ENCODE data around the gene BAZ1A. TPM values are rescaled to one million over a fixed set of nuclear protein-coding genes. Genes with fewer than 3 reads are reported as not detected.
"Not testable (repeated sequence)": the region's sequence is repeated elsewhere in the genome, so short reads cannot be mapped to it uniquely, and the experiment has no call there.

Gene BAZ1A
- polyA plus RNA-seq, 1 donor = 18.4 TPM

DNA sequence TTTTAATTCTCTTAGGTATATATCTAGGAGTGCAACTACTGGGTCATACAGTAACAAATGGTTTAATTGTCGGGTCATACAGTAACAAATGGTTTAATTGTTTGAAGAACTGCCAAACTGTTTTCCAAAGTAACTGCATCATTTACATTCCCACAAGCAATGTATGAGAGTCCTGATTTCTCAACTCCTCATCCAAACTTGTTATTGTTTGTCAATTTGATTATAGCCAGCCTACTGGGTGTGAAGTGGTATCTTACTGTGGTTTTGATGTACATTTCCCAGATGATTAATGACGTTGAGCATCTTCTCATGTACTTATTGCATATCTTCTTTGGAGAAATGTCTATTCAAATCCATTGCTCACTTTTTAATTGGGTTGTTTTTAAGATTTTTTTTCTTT lies 93.1 kb downstream of the BAZ1A start:
- DNase-seq (ENCODE audit: low read depth) = no peak

DNA sequence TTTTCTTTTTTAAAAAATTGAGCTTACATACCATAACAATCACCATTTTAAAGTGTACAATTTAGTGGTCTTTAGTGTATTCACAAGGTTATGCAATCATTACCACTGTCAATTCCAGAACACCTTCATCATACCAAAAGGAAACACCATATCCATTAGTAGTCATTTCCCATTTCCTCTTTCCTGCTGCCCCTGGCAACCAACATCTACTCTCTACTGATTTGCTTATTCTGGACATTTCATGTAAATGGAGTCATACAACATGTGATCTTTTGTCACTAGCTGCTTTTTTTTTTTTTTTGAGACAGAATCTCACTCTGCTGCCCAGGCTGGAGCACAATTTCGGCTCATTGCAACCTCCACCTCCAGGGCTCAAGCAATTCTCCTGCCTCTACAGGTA lies 93.9 kb downstream of the BAZ1A start:
- no peak for DNase-seq (ENCODE audit: low read depth)

DNA sequence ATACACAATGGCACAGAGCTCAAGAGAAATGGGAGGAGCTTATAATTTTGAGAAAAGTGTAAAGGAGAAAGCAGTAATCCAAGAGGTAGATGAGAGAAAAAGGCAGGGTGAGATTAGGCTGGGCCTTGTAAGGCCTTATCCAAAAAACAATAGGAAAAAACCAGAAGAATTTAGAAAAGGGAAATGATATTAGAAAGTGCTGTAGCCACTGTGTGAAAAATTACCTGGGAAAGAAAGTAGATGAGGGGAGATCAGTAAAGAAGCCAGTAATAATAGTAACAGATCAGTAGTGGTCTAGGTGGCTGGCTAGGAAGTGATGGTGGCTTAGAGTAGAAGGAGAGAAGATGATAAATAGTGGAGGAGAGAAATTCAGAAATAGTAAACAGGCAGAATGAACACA lies 94.5 kb downstream of the BAZ1A start:
- DNase-seq (ENCODE audit: low read depth) = no peak

- DNase-seq (ENCODE audit: low read depth) = no peak
Measured at GRCh38 chr14:34778744-34779143, 96.4 kb downstream of the BAZ1A start.

GRCh38 chr14:34776611-34777010 lies 98.5 kb downstream of the BAZ1A start:
- no peak for DNase-seq (ENCODE audit: low read depth)

- DNase-seq (ENCODE audit: low read depth) = no peak
Measured at GRCh38 chr14:34775922-34776321, 99.2 kb downstream of the BAZ1A start.

DNA sequence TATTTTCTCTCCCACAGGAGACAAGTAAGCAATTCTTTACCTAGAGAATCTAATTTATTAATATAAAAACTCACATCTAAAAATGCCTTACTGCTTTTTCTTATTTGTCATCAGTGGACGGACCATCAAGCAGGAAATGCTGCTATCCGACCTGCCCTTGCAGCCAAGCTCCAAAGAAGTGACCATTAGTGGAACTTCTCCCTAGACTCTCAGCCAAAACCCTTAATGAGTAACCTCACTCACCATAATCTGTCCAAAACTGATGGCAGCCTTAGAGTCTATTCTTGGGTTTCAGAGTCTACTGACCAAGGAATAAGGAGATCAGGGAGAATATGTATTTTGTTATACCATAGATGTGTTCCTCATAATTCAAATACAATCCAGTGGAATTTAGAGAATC lies 99.8 kb downstream of the BAZ1A start:
- DNase-seq (ENCODE audit: low read depth) = no peak

GRCh38 chr14:34770901-34771300 lies 104.3 kb downstream of the BAZ1A start:
- DNase-seq (ENCODE audit: low read depth) = no peak

- no peak for DNase-seq (ENCODE audit: low read depth)
Measured at GRCh38 chr14:34766606-34767005, 108.6 kb downstream of the BAZ1A start.

- DNase-seq (ENCODE audit: low read depth) = no peak
Measured at GRCh38 chr14:34766060-34766459, 109.1 kb downstream of the BAZ1A start.

- DNase-seq (ENCODE audit: low read depth) = no peak
Measured at GRCh38 chr14:34755215-34755614, 119.9 kb downstream of the BAZ1A start.

- DNase-seq (ENCODE audit: low read depth) = no peak
Measured at GRCh38 chr14:34754687-34755086, 120.5 kb downstream of the BAZ1A start.

DNA sequence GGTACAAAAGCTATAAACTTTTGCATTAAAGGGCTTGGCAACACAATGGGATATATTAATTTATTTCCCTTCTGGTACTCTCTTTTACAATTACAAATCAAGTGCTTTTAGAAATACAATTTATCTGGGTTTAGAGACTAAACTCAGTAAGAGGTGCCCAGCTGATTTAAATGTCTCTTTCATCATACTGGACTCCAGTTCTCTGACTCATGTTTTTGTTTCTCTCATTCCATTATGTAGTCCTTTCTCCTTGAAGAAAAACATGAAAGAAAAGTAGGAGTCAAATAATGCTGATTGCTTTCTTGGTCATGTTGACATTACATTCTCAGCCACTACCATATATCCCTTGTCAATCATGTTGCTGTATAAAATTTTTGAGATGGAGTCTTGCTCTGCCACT lies 124.5 kb downstream of the BAZ1A start:
- no peak for DNase-seq (ENCODE audit: low read depth)

DNA sequence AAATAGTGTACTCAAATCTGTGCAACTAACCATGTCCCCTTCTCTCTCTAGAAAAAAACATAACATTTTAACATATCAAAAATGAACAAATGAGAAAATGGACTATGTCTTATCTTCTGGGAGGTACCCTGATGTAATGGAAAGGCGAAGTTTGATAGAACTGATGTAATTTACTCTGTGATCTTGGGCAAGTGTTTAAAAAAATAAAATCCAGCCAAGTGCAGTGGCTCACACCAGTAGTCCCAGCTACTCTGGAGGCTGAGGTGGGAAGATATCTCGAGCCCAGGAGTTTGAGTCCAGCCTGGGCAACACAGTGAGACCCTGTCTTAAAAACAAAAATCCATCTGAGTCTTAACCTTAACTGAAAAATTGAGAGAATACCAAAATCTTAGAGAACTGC lies 124.9 kb downstream of the BAZ1A start:
- DNase-seq (ENCODE audit: low read depth) = no peak

DNA sequence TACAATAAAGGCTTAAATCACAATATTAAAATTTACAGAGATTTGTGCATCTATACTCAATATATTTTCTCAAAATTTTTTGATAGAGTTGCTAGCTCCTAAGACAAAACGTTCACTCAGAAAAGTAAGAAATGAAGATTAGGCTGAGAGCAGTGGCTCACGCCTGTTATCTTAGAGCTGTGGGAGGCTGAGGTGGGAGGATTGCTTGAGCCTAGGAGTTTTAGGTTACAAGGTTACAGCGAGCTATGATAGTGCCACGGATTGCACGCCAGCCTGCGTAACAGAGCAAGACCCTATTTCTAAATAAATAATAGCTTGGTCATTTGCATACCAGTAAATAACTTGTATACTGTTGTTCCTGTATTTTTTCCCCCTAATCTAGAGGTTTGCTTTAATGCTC lies 125.8 kb downstream of the BAZ1A start:
- no peak for DNase-seq (ENCODE audit: low read depth)

GRCh38 chr14:34742270-34743115 lies 132.7 kb downstream of the BAZ1A start:
- no peak for DNase-seq (ENCODE audit: low read depth)

GRCh38 chr14:34741840-34742239 lies 133.3 kb downstream of the BAZ1A start:
- no peak for DNase-seq (ENCODE audit: low read depth)

GRCh38 chr14:34740139-34740538 lies 135.0 kb downstream of the BAZ1A start:
- not testable (repeated sequence) for DNase-seq (ENCODE audit: low read depth)

DNA sequence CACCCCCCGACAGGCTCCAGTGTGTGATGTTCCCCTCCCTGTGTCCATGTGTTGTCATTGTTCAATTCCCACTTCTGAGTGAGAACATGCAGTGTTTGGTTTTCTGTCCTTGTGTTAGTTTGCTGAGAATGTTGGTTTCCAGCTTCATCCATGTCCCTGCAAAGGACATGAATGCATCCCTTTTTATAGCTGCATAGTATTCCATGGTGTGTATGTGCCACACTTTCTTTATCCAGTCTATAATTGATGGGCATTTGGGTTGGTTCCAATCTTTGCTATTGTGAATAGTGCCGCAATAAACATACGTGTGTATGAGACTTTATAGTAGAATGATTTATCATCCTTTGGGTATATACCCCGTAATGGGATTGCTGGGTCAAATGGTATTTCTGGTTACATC lies 138.1 kb downstream of the BAZ1A start:
- DNase-seq (ENCODE audit: low read depth) = not testable (repeated sequence)

- no peak for DNase-seq (ENCODE audit: low read depth)
Measured at GRCh38 chr14:34733245-34733644, 141.9 kb downstream of the BAZ1A start.

DNA sequence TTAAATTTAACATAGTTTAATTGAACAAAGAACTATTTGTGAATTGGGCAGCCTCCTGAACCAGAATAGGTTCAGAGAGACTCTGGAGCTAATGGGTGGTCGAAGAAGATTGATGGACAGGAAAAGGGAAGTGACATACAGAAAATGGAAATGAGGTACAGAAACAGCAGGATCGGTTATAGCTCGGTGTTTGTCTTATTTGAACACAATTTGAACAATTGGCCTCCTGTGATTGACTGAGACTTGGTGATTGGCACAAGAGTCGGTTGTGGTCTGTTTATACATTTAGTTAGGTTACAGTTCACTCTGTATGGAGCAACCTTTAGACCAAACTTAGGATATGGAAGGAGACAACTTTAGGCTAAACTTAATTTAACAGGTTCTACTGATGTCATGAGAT lies 142.4 kb downstream of the BAZ1A start:
- no peak for DNase-seq (ENCODE audit: low read depth)

DNA sequence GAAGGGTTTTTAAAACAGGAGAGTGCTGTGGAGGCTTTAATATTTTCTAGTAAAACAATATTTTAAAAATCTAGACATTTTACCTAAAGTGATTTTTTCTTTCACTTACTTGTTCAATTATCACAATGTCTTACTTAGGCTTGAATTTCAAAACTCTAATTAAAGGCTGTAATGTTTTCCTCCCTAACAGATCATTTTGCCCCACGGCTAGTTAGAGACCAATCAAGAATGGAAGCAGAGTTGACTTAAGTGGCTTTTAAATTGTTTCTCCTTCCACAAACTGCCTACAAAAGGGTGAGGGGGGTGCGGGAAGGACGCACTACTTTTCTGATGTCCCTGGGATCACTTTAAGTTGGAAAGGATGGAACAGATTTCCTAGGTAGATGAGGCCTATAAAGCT lies 151.3 kb downstream of the BAZ1A start:
- DNase-seq (ENCODE audit: low read depth) = no peak

DNA sequence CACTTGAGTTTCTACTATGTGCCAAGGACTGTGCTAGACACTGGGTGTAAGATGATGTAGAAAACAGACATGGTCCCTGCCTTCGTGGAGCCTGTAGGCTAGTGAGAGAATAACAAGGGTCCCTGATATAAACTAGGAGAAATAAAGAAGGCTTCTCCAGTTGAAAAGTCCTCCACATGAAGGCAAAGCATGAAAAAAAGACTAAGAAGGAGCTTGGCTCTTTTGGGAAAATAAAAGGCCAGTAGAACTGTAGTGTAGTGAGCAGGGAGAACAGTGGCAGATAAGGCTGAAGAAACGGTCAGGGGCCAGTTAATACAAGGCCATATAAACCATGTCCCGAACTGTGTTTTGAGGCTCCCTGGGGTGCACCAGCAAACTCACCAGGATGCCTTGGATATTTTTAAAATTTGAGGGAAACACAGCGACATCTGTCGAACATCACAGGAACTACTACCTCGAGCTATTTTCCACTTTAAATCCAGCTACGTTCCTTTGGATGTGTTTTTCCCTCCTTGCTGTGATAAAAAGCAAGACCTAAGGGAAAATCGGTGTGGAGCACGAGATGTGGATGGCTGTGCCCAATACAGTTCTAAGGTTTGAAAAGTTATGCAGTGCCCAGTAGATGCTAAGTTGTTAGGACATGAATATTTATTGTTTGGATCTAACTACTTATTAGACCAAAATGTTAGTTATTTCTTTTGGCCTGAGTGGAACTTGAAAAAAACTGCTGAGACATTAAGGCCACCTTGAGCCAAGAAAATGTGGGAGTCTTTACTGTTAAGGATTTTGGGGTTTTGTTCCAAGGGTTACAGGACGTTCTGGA lies 152.2 kb downstream of the BAZ1A start:
- no peak for DNase-seq (ENCODE audit: low read depth)

Data from forelimb muscle (tissue), 1 donor.